Nephron (organoid): ENCODE measurements around the gene CRTAC1.

Experiments
- H3K27ac Mint-ChIP-seq, 3 experiments: 2 replicates each; pipeline ENCODE4 v1.8.0; 2020; ENCODE audit warnings: mixed read lengths in 3 of 3, mild to moderate bottlenecking in 2 of 3, moderate library complexity in 1 of 3
- H3K27me3 Mint-ChIP-seq: 2 replicates; pipeline ENCODE4 v1.8.0; 2021; ENCODE audit warnings: low read depth, mild to moderate bottlenecking, moderate library complexity, mixed read lengths
- H3K36me3 Mint-ChIP-seq: 2 replicates; pipeline ENCODE4 v1.8.0; 2020; ENCODE audit warnings: low read depth, mixed read lengths
- H3K4me1 Mint-ChIP-seq: 2 replicates; pipeline ENCODE4 v1.8.0; 2020; ENCODE audit warnings: mixed read lengths
- H3K4me3 Mint-ChIP-seq, 3 experiments: 2 replicates each; pipeline ENCODE4 v1.8.0; 2020; ENCODE audit warnings: mild to moderate bottlenecking in 3 of 3, mixed read lengths in 3 of 3, moderate library complexity in 2 of 3
- H3K9me3 Mint-ChIP-seq: 2 replicates; pipeline ENCODE4 v1.8.0; 2020; ENCODE audit warnings: mixed read lengths
- CTCF ChIP-seq, 3 experiments: fragments of 200-600 bp; sonication (generic); IDR thresholded peaks; one replicate each; pipeline ENCODE4 v1.5.0; 2021; ENCODE audit warnings: antibody characterized with exemption in 3 of 3; ENCODE audit not compliant: unreplicated experiment in 3 of 3

The CRTAC1 gene

GRCh38 chr10:97867220-97867800 lies 163.1 kb downstream of the CRTAC1 start:
- Mint-ChIP-seq H3K27me3 (peaks cover 45% of the 10 kb centered on the region), H3K4me1 (peaks cover 4% of the 10 kb centered on the region), H3K27ac (no peak overlapping the region), H3K36me3 (no peaks in the 10 kb centered on the region), H3K4me3 (no peak overlapping the region), H3K9me3 (no peaks in the 10 kb centered on the region)
- TF ChIP-seq CTCF (IDR thresholded peaks at IDR 0.05; ENCODE audit: unreplicated experiment in 3 of 3) = no peak

- no peak overlapping the region for H3K27ac Mint-ChIP-seq
- no peaks in the 10 kb centered on the region for H3K9me3 Mint-ChIP-seq
- TF ChIP-seq CTCF (IDR thresholded peaks at IDR 0.05; ENCODE audit: unreplicated experiment in 3 of 3) = no peak
- H3K27me3 Mint-ChIP-seq = peaks cover 47% of the 10 kb centered on the region
- no peak overlapping the region for H3K4me3 Mint-ChIP-seq
- H3K4me1 Mint-ChIP-seq = peaks cover 4% of the 10 kb centered on the region
- H3K36me3 Mint-ChIP-seq = no peaks in the 10 kb centered on the region
These were observed 163.7 kb downstream of the CRTAC1 start for GRCh38 chr10:97866524-97867219.

GRCh38 chr10:97865488-97865887 lies 164.9 kb downstream of the CRTAC1 start:
- Mint-ChIP-seq H3K27me3 (peaks cover 47% of the 10 kb centered on the region), H3K4me3 (no peak overlapping the region), H3K36me3 (no peaks in the 10 kb centered on the region), H3K4me1 (peaks cover 4% of the 10 kb centered on the region), H3K27ac (no peak overlapping the region), H3K9me3 (no peaks in the 10 kb centered on the region)
- TF ChIP-seq CTCF (IDR thresholded peaks at IDR 0.05; ENCODE audit: unreplicated experiment in 3 of 3) = no peak

GRCh38 chr10:97863808-97864207 lies 166.6 kb downstream of the CRTAC1 start:
- Mint-ChIP-seq H3K27ac (no peak overlapping the region), H3K4me3 (no peak overlapping the region), H3K36me3 (no peaks in the 10 kb centered on the region), H3K27me3 (peaks cover 44% of the 10 kb centered on the region), H3K4me1 (peaks cover 2% of the 10 kb centered on the region), H3K9me3 (no peaks in the 10 kb centered on the region)
- TF ChIP-seq CTCF (IDR thresholded peaks at IDR 0.05; ENCODE audit: unreplicated experiment in 3 of 3) = no peak

GRCh38 chr10:97861924-97862323 lies 168.5 kb downstream of the CRTAC1 start:
- Mint-ChIP-seq H3K4me3 (no peak overlapping the region), H3K27me3 (peaks cover 59% of the 10 kb centered on the region), H3K4me1 (no peaks in the 10 kb centered on the region), H3K27ac (no peak overlapping the region), H3K36me3 (no peaks in the 10 kb centered on the region), H3K9me3 (no peaks in the 10 kb centered on the region)
- TF ChIP-seq CTCF (IDR thresholded peaks at IDR 0.05; ENCODE audit: unreplicated experiment in 3 of 3) = no peak
